ENCODE measurements around the gene CD44.

CD44 gene

GRCh38 chr11:35112056-35112845 lies 26.7 kb upstream of the CD44 start:
- H3K79me2 ChIP-seq (ENCODE audit: insufficient read depth, low read length) = no peaks in the 10 kb centered on the region
- no peak overlapping the region for H3K4me2 ChIP-seq (ENCODE audit: low read length)
- H3K9me3 ChIP-seq (ENCODE audit: low read length) = no peaks in the 10 kb centered on the region
- H3K4me1 ChIP-seq (ENCODE audit: insufficient read depth, low read length, severe bottlenecking) = no peaks in the 10 kb centered on the region
- no peaks in the 10 kb centered on the region for H3K27me3 ChIP-seq (ENCODE audit: insufficient read depth, low read length)
- H3K36me3 ChIP-seq (ENCODE audit: insufficient read depth, low read length) = no peaks in the 10 kb centered on the region
- no peak overlapping the region for H2AFZ ChIP-seq (ENCODE audit: low read length)
- no peaks in the 10 kb centered on the region for H3K9me2 ChIP-seq (ENCODE audit: low read depth, low read length)
- TF ChIP-seq EZH2 (IDR thresholded peaks at IDR 0.05; ENCODE audit: borderline replicate concordance, low read length) = no peak
- TF ChIP-seq, protein P1, sequence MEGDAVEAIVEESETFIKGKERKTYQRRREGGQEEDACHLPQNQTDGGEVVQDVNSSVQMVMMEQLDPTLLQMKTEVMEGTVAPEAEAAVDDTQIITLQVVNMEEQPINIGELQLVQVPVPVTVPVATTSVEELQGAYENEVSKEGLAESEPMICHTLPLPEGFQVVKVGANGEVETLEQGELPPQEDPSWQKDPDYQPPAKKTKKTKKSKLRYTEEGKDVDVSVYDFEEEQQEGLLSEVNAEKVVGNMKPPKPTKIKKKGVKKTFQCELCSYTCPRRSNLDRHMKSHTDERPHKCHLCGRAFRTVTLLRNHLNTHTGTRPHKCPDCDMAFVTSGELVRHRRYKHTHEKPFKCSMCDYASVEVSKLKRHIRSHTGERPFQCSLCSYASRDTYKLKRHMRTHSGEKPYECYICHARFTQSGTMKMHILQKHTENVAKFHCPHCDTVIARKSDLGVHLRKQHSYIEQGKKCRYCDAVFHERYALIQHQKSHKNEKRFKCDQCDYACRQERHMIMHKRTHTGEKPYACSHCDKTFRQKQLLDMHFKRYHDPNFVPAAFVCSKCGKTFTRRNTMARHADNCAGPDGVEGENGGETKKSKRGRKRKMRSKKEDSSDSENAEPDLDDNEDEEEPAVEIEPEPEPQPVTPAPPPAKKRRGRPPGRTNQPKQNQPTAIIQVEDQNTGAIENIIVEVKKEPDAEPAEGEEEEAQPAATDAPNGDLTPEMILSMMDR (IDR thresholded peaks at IDR 0.05; ENCODE audit: low read length) = no peak
- no peaks in the 10 kb centered on the region for H4K20me1 ChIP-seq (ENCODE audit: insufficient read depth, low read length)
- no peak overlapping the region for H3K27ac ChIP-seq (ENCODE audit: low read depth, low read length, poor library complexity, severe bottlenecking)
- no peak overlapping the region for H3K9ac ChIP-seq (ENCODE audit: low read length)
- H3K4me3 ChIP-seq (ENCODE audit: low read depth, low read length, poor library complexity, severe bottlenecking) = no peak overlapping the region
- H3F3A ChIP-seq (ENCODE audit: insufficient read depth, low read length) = no peaks in the 10 kb centered on the region

- Histone ChIP-seq H3K79me2 (ENCODE audit: insufficient read depth, low read length) (no peaks in the 10 kb centered on the region), H3K4me2 (ENCODE audit: low read length) (no peak overlapping the region), H2AFZ (ENCODE audit: low read length) (no peak overlapping the region), H3K9me2 (ENCODE audit: low read depth, low read length) (no peaks in the 10 kb centered on the region), H3K9ac (ENCODE audit: low read length) (no peak overlapping the region), H3K4me1 (ENCODE audit: insufficient read depth, low read length, severe bottlenecking) (no peaks in the 10 kb centered on the region), H3K4me3 (ENCODE audit: low read depth, low read length, poor library complexity, severe bottlenecking) (no peak overlapping the region), H3K27me3 (ENCODE audit: insufficient read depth, low read length) (no peaks in the 10 kb centered on the region), H3K27ac (ENCODE audit: low read depth, low read length, poor library complexity, severe bottlenecking) (no peak overlapping the region), H3K36me3 (ENCODE audit: insufficient read depth, low read length) (no peaks in the 10 kb centered on the region), H3K9me3 (ENCODE audit: low read length) (no peaks in the 10 kb centered on the region), H4K20me1 (ENCODE audit: insufficient read depth, low read length) (no peaks in the 10 kb centered on the region), H3F3A (ENCODE audit: insufficient read depth, low read length) (no peaks in the 10 kb centered on the region)
- no peak for TF ChIP-seq EZH2 (IDR thresholded peaks at IDR 0.05; ENCODE audit: borderline replicate concordance, low read length)
- TF ChIP-seq, protein P1 (IDR thresholded peaks at IDR 0.05; ENCODE audit: low read length) = no peak
These were observed 26.2 kb upstream of the CD44 start for GRCh38 chr11:35112846-35113105.

DNA sequence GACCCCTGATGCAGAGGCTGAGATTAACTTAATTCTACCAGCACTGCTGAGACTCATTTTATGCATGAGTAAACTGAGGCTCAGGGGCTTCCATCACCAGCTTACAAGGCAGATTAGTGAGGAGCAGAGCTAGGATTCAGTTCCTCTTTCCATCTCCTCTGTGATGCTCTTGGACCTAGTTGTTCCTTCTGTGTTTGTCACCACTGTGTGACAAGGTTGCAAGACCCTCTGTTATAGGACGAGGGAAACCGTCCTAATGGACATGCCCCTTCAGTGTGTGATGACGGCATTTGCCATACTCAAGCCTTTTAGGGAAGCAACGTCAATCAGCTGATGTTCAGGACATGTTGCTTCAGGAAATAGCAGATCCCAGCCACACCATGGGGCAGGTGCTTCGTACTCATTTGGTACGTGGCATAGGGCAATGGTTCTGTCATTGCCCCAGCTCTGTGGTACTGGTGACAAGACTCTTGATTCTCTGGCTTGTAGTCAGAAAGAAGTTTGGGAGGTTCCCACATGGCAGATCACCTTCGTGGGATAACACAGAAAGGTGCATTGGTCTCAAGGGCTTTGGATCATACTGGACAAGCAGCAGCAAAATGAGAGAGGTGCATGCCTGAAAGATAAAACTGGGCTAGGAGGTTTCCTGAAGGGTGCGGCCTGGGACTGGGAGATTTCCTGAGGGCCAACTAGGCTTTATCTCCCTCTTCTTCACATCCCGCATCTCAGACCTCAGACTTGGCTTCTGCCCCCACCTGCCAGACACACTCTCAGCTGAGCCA lies 23.9 kb upstream of the CD44 start:
- H3K4me1 ChIP-seq (ENCODE audit: insufficient read depth, low read length, severe bottlenecking) = no peaks in the 10 kb centered on the region
- no peak overlapping the region for H3K4me2 ChIP-seq (ENCODE audit: low read length)
- H3K9ac ChIP-seq (ENCODE audit: low read length) = no peak overlapping the region
- TF ChIP-seq, protein P1 (IDR thresholded peaks at IDR 0.05; ENCODE audit: low read length) = no peak
- no peak for TF ChIP-seq EZH2 (IDR thresholded peaks at IDR 0.05; ENCODE audit: borderline replicate concordance, low read length)
- no peaks in the 10 kb centered on the region for H3K79me2 ChIP-seq (ENCODE audit: insufficient read depth, low read length)
- H3F3A ChIP-seq (ENCODE audit: insufficient read depth, low read length) = no peaks in the 10 kb centered on the region
- no peaks in the 10 kb centered on the region for H3K9me2 ChIP-seq (ENCODE audit: low read depth, low read length)
- H3K36me3 ChIP-seq (ENCODE audit: insufficient read depth, low read length) = no peaks in the 10 kb centered on the region
- H2AFZ ChIP-seq (ENCODE audit: low read length) = no peak overlapping the region
- no peak overlapping the region for H3K4me3 ChIP-seq (ENCODE audit: low read depth, low read length, poor library complexity, severe bottlenecking)
- H3K27me3 ChIP-seq (ENCODE audit: insufficient read depth, low read length) = no peaks in the 10 kb centered on the region
- H4K20me1 ChIP-seq (ENCODE audit: insufficient read depth, low read length) = no peaks in the 10 kb centered on the region
- H3K9me3 ChIP-seq (ENCODE audit: low read length) = no peaks in the 10 kb centered on the region
- H3K27ac ChIP-seq (ENCODE audit: low read depth, low read length, poor library complexity, severe bottlenecking) = no peak overlapping the region
